NB4 (cell line): Measurements from ENCODE around the gene CAMKMT.

Experiments used
- MYC ChIP-seq: IDR thresholded peaks from 2 replicates; pipeline ENCODE4 v1.6.1; 2011; ENCODE audit warnings: low read depth, low read length
- POLR2A ChIP-seq: IDR thresholded peaks from 2 replicates; pipeline ENCODE4 v1.6.1; 2011; ENCODE audit warnings: mild to moderate bottlenecking; ENCODE audit not compliant: insufficient read length; ENCODE audit errors: extremely low read depth
- TF ChIP-seq, protein P1 (sequence below): IDR thresholded peaks from one replicate; pipeline ENCODE4 v1.5.1; 2012; ENCODE audit warnings: low read depth, low read length
- TF ChIP-seq, protein P2 (sequence below): IDR thresholded peaks from 2 replicates; pipeline ENCODE4 v1.6.1; 2011; ENCODE audit warnings: low read depth, low read length

- TF ChIP-seq, protein P1, sequence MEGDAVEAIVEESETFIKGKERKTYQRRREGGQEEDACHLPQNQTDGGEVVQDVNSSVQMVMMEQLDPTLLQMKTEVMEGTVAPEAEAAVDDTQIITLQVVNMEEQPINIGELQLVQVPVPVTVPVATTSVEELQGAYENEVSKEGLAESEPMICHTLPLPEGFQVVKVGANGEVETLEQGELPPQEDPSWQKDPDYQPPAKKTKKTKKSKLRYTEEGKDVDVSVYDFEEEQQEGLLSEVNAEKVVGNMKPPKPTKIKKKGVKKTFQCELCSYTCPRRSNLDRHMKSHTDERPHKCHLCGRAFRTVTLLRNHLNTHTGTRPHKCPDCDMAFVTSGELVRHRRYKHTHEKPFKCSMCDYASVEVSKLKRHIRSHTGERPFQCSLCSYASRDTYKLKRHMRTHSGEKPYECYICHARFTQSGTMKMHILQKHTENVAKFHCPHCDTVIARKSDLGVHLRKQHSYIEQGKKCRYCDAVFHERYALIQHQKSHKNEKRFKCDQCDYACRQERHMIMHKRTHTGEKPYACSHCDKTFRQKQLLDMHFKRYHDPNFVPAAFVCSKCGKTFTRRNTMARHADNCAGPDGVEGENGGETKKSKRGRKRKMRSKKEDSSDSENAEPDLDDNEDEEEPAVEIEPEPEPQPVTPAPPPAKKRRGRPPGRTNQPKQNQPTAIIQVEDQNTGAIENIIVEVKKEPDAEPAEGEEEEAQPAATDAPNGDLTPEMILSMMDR, result no peak
- TF ChIP-seq, protein P2, sequence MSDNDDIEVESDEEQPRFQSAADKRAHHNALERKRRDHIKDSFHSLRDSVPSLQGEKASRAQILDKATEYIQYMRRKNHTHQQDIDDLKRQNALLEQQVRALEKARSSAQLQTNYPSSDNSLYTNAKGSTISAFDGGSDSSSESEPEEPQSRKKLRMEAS, result no peak
- no peak for TF ChIP-seq POLR2A
- no peak for TF ChIP-seq MYC
Measured at GRCh38 chr2:44807201-44808025, 445.7 kb downstream of the CAMKMT start.
